K562 (cell line): ENCODE measurements around the gene TGFB1I1. TPM values are rescaled to one million over a fixed set of nuclear protein-coding genes. Genes with fewer than 3 reads are reported as not detected.

Source experiments
- ATAC-seq: fragments of 200-7000 bp; cut with Tn5 transposase; 3 replicates; pipeline ENCODE4 v1.9.1; 2020; ENCODE audit warnings: moderate library complexity
- BruUV-seq: library from RNA; stranded (reverse); fragments of 400-500 nt; replicated peaks from 2 replicates; lab custom pipeline; 2021; lab: Mats Ljungman, UMichigan
- CTCF ChIA-PET: fragments of 300-600 bp; formaldehyde crosslinking; extraction: SDS; loops from one replicate; lab custom pipeline; 2021; ENCODE audit warnings: low intra/inter-chr PET ratio; lab: Yijun Ruan, JAX
- POLR2A ChIA-PET: fragments of 300-600, 350-650 bp; sonication (Branson Sonifier 250); formaldehyde crosslinking; extraction: SDS; loops from one replicate; lab custom pipeline; 2021; ENCODE audit warnings: antibody characterized with exemption, inconsistent platforms; lab: Yijun Ruan, JAX
- DNase-seq, 4 experiments: peaks; one replicate each; pipeline versions ENCODE4 v3.0.0 to v3.0.0-alpha.2; 2011 to 2018; ENCODE audit warnings: low spot score in 3 of 4, mixed read lengths in 3 of 4; ENCODE audit errors: extremely low read depth in 1 of 4
- FAIRE-seq: peaks from 2 replicates; lab custom pipeline; 2011; peaks lifted over from hg19 to GRCh38; lab: Jason Lieb, UNC
- H2AFZ ChIP-seq: 2 replicates; pipeline ENCODE4 v1.6.0; 2011; ENCODE audit warnings: low read depth, low read length, control low read depth, inconsistent platforms
- H3K27ac ChIP-seq: fragments of 200-600 bp; 3 replicates; pipeline ENCODE4 v1.8.0; 2011; ENCODE audit warnings: low read depth, mild to moderate bottlenecking, control low read depth, inconsistent platforms, low read length, moderate library complexity, mixed read lengths; ENCODE audit errors: extremely low read depth
- H3K27me3 ChIP-seq, 2 experiments: fragments of 300-600 bp in 1 of 2; 2 replicates in 1 of 2; 3 replicates in 1 of 2; pipeline versions ENCODE4 v1.6.0 to v1.8.0; 2011; ENCODE audit warnings: inconsistent platforms in 2 of 2, low read length in 2 of 2, mild to moderate bottlenecking in 1 of 2, mixed read lengths in 1 of 2, moderate library complexity in 1 of 2; ENCODE audit not compliant: control insufficient read depth in 2 of 2, insufficient read depth in 2 of 2
- H3K36me3 ChIP-seq: fragments of 300-600 bp; 3 replicates; pipeline ENCODE4 v1.8.0; 2011; ENCODE audit warnings: mild to moderate bottlenecking, low read length, inconsistent platforms; ENCODE audit not compliant: control insufficient read depth, insufficient read depth
- H3K4me1 ChIP-seq, 2 experiments: fragments of 200-600 bp in 1 of 2; replicated peaks in 1 of 2; 2 replicates in 1 of 2; 3 replicates in 1 of 2; pipeline versions ENCODE4 v1.5.1 to v1.8.0; 2011; ENCODE audit warnings: inconsistent platforms in 2 of 2, low read length in 2 of 2, mild to moderate bottlenecking in 1 of 2, mixed read lengths in 1 of 2, moderate library complexity in 1 of 2; ENCODE audit not compliant: control insufficient read depth in 2 of 2, insufficient read depth in 2 of 2
- H3K4me2 ChIP-seq: 2 replicates; pipeline ENCODE4 v1.6.1; 2011; ENCODE audit warnings: low read length, control low read depth, inconsistent platforms, mixed read lengths; ENCODE audit not compliant: insufficient read depth
- H3K4me3 ChIP-seq: fragments of 200-600 bp; sonication (generic), shearing (Covaris generic); 2 replicates; pipeline ENCODE4 v1.5.1; 2016; ENCODE audit warnings: control low read depth, inconsistent platforms
- H3K79me2 ChIP-seq: fragments of 200-600 bp; 3 replicates; pipeline ENCODE4 v1.8.0; 2011; ENCODE audit warnings: low read length, inconsistent platforms; ENCODE audit not compliant: control insufficient read depth, insufficient read depth
- H3K9ac ChIP-seq, 2 experiments: 2 replicates each; pipeline versions ENCODE4 v1.6.0 to v1.6.1; 2011; ENCODE audit warnings: low read depth in 2 of 2, low read length in 2 of 2, control low read depth in 1 of 2, inconsistent platforms in 1 of 2, mild to moderate bottlenecking in 1 of 2, mixed read lengths in 1 of 2; ENCODE audit not compliant: insufficient read depth in 1 of 2
- H3K9me1 ChIP-seq: one replicate; pipeline ENCODE4 v1.6.0; 2011; ENCODE audit warnings: inconsistent platforms, mild to moderate bottlenecking, low read length, moderate library complexity; ENCODE audit not compliant: control insufficient read depth, insufficient read depth
- H3K9me3 ChIP-seq: replicated peaks from 2 replicates; pipeline ENCODE4 v1.5.1; 2011; ENCODE audit warnings: low read depth, low read length, inconsistent platforms; ENCODE audit not compliant: control insufficient read depth, insufficient read depth
- H4K20me1 ChIP-seq: replicated peaks from 2 replicates; pipeline ENCODE4 v1.6.1; 2011; ENCODE audit warnings: low read length, inconsistent platforms, mixed read lengths; ENCODE audit not compliant: control insufficient read depth, insufficient read depth
- ATF4 ChIP-seq: fragments of 450-650 bp; formaldehyde crosslinking; IDR thresholded peaks from 2 replicates; pipeline ENCODE4 v1.4.0; 2022; ENCODE audit warnings: mild to moderate bottlenecking, moderate library complexity
- ETV5 ChIP-seq: sonication (generic); formaldehyde crosslinking; IDR thresholded peaks from 2 replicates; pipeline ENCODE4 v1.4.0; 2020; ENCODE audit warnings: low read depth, mild to moderate bottlenecking, missing genetic modification reagents
- PHB2 ChIP-seq: fragments of 450-650 bp; IDR thresholded peaks from 2 replicates; pipeline ENCODE4 v1.6.1; 2017; ENCODE audit warnings: low read depth
- RB1 ChIP-seq: fragments of 450-650 bp; IDR thresholded peaks from 2 replicates; pipeline ENCODE4 v1.6.1; 2017; ENCODE audit warnings: low read depth, mild to moderate bottlenecking
- SIRT6 ChIP-seq: IDR thresholded peaks from one replicate; pipeline ENCODE4 v1.6.1; 2012; ENCODE audit warnings: low read depth, mild to moderate bottlenecking, control low read depth, inconsistent platforms, low read length, moderate library complexity
- ZFP30 ChIP-seq: fragments of 250-450 bp; sonication (Bioruptor Pico); IDR thresholded peaks from 2 replicates; pipeline ENCODE4 v1.8.0; 2022; ENCODE audit warnings: moderate library complexity, mild to moderate bottlenecking, inconsistent platforms, borderline replicate concordance
- WGBS: fragments of 100-300 bp; shearing (Covaris generic); methylation state at CpG from one replicate; pipeline ENCODE4 v1.1.6; 2016; ENCODE audit warnings: low coverage, mixed read lengths; ENCODE audit not compliant: insufficient coverage; ENCODE audit errors: missing lambda C conversion rate; 5-methylcytosine and 5-hydroxymethylcytosine counted together
- in situ Hi-C: fragments of 300-500 bp; cut with MboI; formaldehyde crosslinking; loops from 4 replicates; pipeline ENCODE4 v1.15.0; 2018; ENCODE audit warnings: inconsistent platforms, mixed read lengths
- intact Hi-C: fragments of 100-400 bp; cut with micrococcal nuclease; formaldehyde crosslinking; loops from 2 replicates; pipeline ENCODE4 v1.14.2; 2022
- polyA plus RNA-seq, 8 experiments: library from polyadenylated mRNA; depleted of rRNA in 4 of 8; stranded (reverse) in 5 of 8; unstranded in 3 of 8; fragments of >200 nt; fragmentation: Nextera tagmentation in 2 of 8; fragmentation: Illumina TruSeq in 1 of 8; extraction: Ambion mirVana in 2 of 8; extraction: Trizol in 1 of 8; gene quantifications; 2 replicates each; pipeline versions ENCODE4 v1.2.1 to v1.2.3, GENCODE V29; 2011 to 2014; ENCODE audit warnings: inconsistent platforms in 1 of 8, missing spikeins in 1 of 8
- total RNA-seq, 7 experiments: library from RNA; depleted of rRNA in 6 of 7; stranded (reverse); fragments of >200 nt in 6 of 7; fragmentation: Illumina TruSeq in 2 of 7; extraction: Trizol in 2 of 7; gene quantifications; 2 replicates each; pipeline versions ENCODE4 v1.2.1 to v1.2.3, GENCODE V29; 2011 to 2021; ENCODE audit warnings: low replicate concordance in 1 of 7
- TF ChIP-seq, protein P1 (sequence below): fragments of 450-650 bp; IDR thresholded peaks from 2 replicates; pipeline ENCODE4 v1.6.1; 2017; ENCODE audit warnings: antibody characterized with exemption, mild to moderate bottlenecking

Gene TGFB1I1
- total and polyA plus RNA-seq, 9 of the 15 experiments (the other 6 are each of a cell fraction or from before 2014, with no cell fraction given): 0.04 to 0.91 (median 0.19) TPM

DNA sequence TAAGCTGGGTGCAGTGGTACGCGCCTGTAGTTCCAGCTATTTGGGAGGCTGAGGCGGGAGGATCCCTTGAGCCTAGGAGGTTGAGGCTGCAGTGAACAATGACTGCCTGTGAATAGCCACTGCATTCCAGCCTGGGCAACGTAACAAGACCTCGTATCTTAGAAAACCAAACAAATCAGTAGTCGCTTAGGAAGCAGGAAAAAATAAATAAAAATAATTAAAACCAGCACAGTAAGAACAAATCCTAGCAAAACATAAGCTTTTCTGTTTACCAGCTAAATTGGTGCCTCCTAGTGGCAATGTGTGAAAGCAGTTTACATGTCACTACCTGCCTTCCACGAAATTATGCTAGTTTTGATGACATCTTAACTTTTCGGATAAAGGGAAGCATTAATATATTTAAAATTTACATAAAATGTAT is 11.4 kb upstream of the TGFB1I1 start (continued):
- TF ChIP-seq ZFP30 (CRISPR knock-in tag) (no peak), SIRT6 (no peak)
- TF ChIP-seq, all 486 proteins: peak for 19

- CTCF ChIA-PET: interaction anchor here (1.0 kb wide), 1 partner anchor 236 kb away, joined by 3 read pairs; no protein-coding TSS in a partner anchor
- Histone ChIP-seq H3K79me2 (peaks cover 40% of the 10 kb centered on the region), H3K9me1 (no peaks in the 10 kb centered on the region), H3K4me2 (no peak overlapping the region), H3K9ac (peak overlapping the region; percentile 16 to 69; a peak in 1 of 4 replicates), H3K27ac (no peak overlapping the region; the same call in 2 of the 3 replicates), H3K27me3 (no peaks in the 10 kb centered on the region), H3K36me3 (peaks cover 48% of the 10 kb centered on the region; the same call in 2 of the 3 replicates), H3K9me3 (no peaks in the 10 kb centered on the region), H2AFZ (0 out of 2 replicates have a peak overlapping the region, but pooled peaks have one; percentile 10), H3K4me1 (peaks cover 14 to 46% of the 10 kb centered on the region in 2 experiments), H3K4me3 (no peak overlapping the region), H4K20me1 (peaks cover 4% of the 10 kb centered on the region)
- intact Hi-C loops (no loop called here), in situ Hi-C loops (no loop called here)
- 76% methylated on average over 10 of the region's 10 CpGs for WGBS
- BruUV-seq: no TSS peak
- no peak for TF ChIP-seq ATF4 (CRISPR knock-in tag)
- TF ChIP-seq RB1: no peak
- no peak for TF ChIP-seq PHB2
- no peak for TF ChIP-seq ETV5 (CRISPR knock-in tag)
- TF ChIP-seq, protein P1, sequence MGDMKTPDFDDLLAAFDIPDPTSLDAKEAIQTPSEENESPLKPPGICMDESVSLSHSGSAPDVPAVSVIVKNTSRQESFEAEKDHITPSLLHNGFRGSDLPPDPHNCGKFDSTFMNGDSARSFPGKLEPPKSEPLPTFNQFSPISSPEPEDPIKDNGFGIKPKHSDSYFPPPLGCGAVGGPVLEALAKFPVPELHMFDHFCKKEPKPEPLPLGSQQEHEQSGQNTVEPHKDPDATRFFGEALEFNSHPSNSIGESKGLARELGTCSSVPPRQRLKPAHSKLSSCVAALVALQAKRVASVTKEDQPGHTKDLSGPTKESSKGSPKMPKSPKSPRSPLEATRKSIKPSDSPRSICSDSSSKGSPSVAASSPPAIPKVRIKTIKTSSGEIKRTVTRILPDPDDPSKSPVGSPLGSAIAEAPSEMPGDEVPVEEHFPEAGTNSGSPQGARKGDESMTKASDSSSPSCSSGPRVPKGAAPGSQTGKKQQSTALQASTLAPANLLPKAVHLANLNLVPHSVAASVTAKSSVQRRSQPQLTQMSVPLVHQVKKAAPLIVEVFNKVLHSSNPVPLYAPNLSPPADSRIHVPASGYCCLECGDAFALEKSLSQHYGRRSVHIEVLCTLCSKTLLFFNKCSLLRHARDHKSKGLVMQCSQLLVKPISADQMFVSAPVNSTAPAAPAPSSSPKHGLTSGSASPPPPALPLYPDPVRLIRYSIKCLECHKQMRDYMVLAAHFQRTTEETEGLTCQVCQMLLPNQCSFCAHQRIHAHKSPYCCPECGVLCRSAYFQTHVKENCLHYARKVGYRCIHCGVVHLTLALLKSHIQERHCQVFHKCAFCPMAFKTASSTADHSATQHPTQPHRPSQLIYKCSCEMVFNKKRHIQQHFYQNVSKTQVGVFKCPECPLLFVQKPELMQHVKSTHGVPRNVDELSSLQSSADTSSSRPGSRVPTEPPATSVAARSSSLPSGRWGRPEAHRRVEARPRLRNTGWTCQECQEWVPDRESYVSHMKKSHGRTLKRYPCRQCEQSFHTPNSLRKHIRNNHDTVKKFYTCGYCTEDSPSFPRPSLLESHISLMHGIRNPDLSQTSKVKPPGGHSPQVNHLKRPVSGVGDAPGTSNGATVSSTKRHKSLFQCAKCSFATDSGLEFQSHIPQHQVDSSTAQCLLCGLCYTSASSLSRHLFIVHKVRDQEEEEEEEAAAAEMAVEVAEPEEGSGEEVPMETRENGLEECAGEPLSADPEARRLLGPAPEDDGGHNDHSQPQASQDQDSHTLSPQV: no peak
- POLR2A ChIA-PET: interaction anchor here (0.6 to 1.9 kb wide), 10 partner anchors 8 to 338 kb away, joined by 3 to 15 read pairs (median 4); partner anchors contain the start of gene FUS
- ATAC-seq: no peak
- FAIRE-seq: no peak
- no peak for DNase-seq
Measured at GRCh38 chr16:31461201-31461920, 10.6 kb upstream of the TGFB1I1 start.
